MCF 10A (cell line): ENCODE measurements around the gene ZNF462. TPM values are rescaled to one million over a fixed set of nuclear protein-coding genes. Genes with fewer than 3 reads are reported as not detected.

ENCODE experiments used
- BruUV-seq: library from RNA; stranded (reverse); fragments of 400-500 nt; replicated peaks from 2 replicates; lab custom pipeline; 2021; lab: Mats Ljungman, UMichigan
- CTCF ChIA-PET: fragments of 300-600 bp; sonication (Branson Sonifier 250); formaldehyde crosslinking; extraction: SDS; loops from one replicate; lab custom pipeline; 2021; ENCODE audit warnings: antibody characterized with exemption, inconsistent platforms; lab: Yijun Ruan, JAX
- POLR2A ChIA-PET: fragments of 300-600, 350-650 bp; sonication (Branson Sonifier 250); formaldehyde crosslinking; extraction: SDS; loops from one replicate; lab custom pipeline; 2020; ENCODE audit warnings: antibody characterized with exemption, inconsistent platforms; lab: Yijun Ruan, JAX
- DNase-seq: peaks from one replicate; pipeline ENCODE4 v3.0.0-alpha.2; 2018; ENCODE audit not compliant: unreplicated experiment
- H3K27ac Mint-ChIP-seq: one replicate; pipeline ENCODE4 v1.8.0; 2022; ENCODE audit warnings: mild to moderate bottlenecking, low read depth, mixed read lengths; ENCODE audit not compliant: unreplicated experiment
- H3K27me3 Mint-ChIP-seq: one replicate; pipeline ENCODE4 v1.8.0; 2022; ENCODE audit warnings: mixed read lengths; ENCODE audit not compliant: insufficient read depth, unreplicated experiment
- H3K36me3 Mint-ChIP-seq: one replicate; pipeline ENCODE4 v1.8.0; 2022; ENCODE audit warnings: mild to moderate bottlenecking, moderate library complexity, mixed read lengths; ENCODE audit not compliant: insufficient read depth, unreplicated experiment
- H3K4me1 Mint-ChIP-seq: one replicate; pipeline ENCODE4 v1.8.0; 2022; ENCODE audit warnings: mixed read lengths; ENCODE audit not compliant: insufficient read depth, unreplicated experiment
- H3K4me3 Mint-ChIP-seq: one replicate; pipeline ENCODE4 v1.8.0; 2022; ENCODE audit warnings: mild to moderate bottlenecking, moderate library complexity, mixed read lengths; ENCODE audit not compliant: unreplicated experiment
- H3K9me3 Mint-ChIP-seq: one replicate; pipeline ENCODE4 v1.8.0; 2022; ENCODE audit warnings: mixed read lengths; ENCODE audit not compliant: unreplicated experiment
- intact Hi-C: fragments of 100-400 bp; cut with micrococcal nuclease; formaldehyde crosslinking; loops from 2 replicates; pipeline ENCODE4 v1.14.1; 2022
- total RNA-seq: library from RNA; stranded (reverse); gene quantifications from 2 replicates; pipeline ENCODE4 v1.2.3, GENCODE V29; 2022
- TF ChIP-seq, protein P1 (sequence below): fragments of 200-600 bp; IDR thresholded peaks from one replicate; pipeline ENCODE4 v1.8.0; 2022; ENCODE audit warnings: antibody characterized with exemption, mild to moderate bottlenecking; ENCODE audit not compliant: unreplicated experiment

Gene ZNF462
- total RNA-seq, 1 experiment from 2014 or later = 47.2 TPM

DNA sequence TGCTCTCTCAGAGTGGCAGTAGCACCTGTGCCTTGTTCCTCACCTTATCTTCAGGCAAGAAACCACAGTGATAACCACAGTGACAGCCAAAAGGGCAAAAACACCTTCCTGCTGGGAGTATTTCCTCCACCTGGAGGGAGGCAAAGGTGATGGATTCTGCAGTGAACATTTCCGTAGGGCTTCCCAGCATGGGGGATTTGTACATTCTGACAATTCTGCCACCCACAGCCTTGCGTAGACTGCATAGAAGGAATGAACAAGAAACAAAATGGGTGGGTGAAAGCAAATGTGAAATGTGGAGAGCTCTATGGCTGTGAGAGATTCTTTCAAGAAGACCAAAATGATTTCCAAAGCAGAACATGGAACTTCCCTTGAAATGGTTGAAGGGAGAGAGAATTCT lies 111.4 kb downstream of the ZNF462 start:
- no peak for DNase-seq
- CTCF ChIA-PET = no interaction called here
- Mint-ChIP-seq H3K4me3 (no peak overlapping the region), H3K4me1 (no peaks in the 10 kb centered on the region), H3K27ac (no peak overlapping the region), H3K36me3 (peaks cover 72% of the 10 kb centered on the region), H3K9me3 (no peaks in the 10 kb centered on the region), H3K27me3 (no peaks in the 10 kb centered on the region)
- BruUV-seq = no TSS peak
- POLR2A ChIA-PET = no interaction called here
- TF ChIP-seq, protein P1, sequence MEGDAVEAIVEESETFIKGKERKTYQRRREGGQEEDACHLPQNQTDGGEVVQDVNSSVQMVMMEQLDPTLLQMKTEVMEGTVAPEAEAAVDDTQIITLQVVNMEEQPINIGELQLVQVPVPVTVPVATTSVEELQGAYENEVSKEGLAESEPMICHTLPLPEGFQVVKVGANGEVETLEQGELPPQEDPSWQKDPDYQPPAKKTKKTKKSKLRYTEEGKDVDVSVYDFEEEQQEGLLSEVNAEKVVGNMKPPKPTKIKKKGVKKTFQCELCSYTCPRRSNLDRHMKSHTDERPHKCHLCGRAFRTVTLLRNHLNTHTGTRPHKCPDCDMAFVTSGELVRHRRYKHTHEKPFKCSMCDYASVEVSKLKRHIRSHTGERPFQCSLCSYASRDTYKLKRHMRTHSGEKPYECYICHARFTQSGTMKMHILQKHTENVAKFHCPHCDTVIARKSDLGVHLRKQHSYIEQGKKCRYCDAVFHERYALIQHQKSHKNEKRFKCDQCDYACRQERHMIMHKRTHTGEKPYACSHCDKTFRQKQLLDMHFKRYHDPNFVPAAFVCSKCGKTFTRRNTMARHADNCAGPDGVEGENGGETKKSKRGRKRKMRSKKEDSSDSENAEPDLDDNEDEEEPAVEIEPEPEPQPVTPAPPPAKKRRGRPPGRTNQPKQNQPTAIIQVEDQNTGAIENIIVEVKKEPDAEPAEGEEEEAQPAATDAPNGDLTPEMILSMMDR = no peak
- intact Hi-C loops = no loop called here

- DNase-seq = no peak
These were observed 113.8 kb downstream of the ZNF462 start for GRCh38 chr9:106976772-106977171.

GRCh38 chr9:106980551-106981101 lies 117.7 kb downstream of the ZNF462 start:
- BruUV-seq = no TSS peak
- POLR2A ChIA-PET = interaction anchor here (1.1 kb wide), 1 partner anchor 14 kb away, joined by 3 read pairs; no protein-coding TSS in a partner anchor
- no peak overlapping the region for H3K27ac Mint-ChIP-seq
- peaks cover 67% of the 10 kb centered on the region for H3K36me3 Mint-ChIP-seq
- TF ChIP-seq, protein P1 = no peak
- H3K27me3 Mint-ChIP-seq = no peaks in the 10 kb centered on the region
- CTCF ChIA-PET = interaction anchor here (0.6 to 0.7 kb wide), 3 partner anchors 20 to 316 kb away, joined by 3 read pairs; no protein-coding TSS in a partner anchor
- intact Hi-C loops = no loop called here
- H3K9me3 Mint-ChIP-seq = no peaks in the 10 kb centered on the region
- H3K4me3 Mint-ChIP-seq = no peak overlapping the region
- no peak for DNase-seq
- H3K4me1 Mint-ChIP-seq = no peaks in the 10 kb centered on the region

More at GRCh38 chr9:106976772-106977171, 113.8 kb downstream of the ZNF462 start:
- Mint-ChIP-seq H3K36me3 (peaks cover 79% of the 10 kb centered on the region), H3K27ac (no peak overlapping the region), H3K9me3 (no peaks in the 10 kb centered on the region), H3K4me1 (no peaks in the 10 kb centered on the region), H3K27me3 (no peaks in the 10 kb centered on the region), H3K4me3 (no peak overlapping the region)
- intact Hi-C loops = no loop called here
- TF ChIP-seq, protein P1 = no peak
- BruUV-seq = no TSS peak
- ChIA-PET POLR2A (no interaction called here), CTCF (interaction anchor here (0.6 kb wide), 1 partner anchor 337 kb away, joined by 3 read pairs; no protein-coding TSS in a partner anchor)

- ChIA-PET POLR2A (interaction anchor here (0.9 kb wide), 1 partner anchor 34 kb away, joined by 3 read pairs; no protein-coding TSS in a partner anchor), CTCF (interaction anchor here (0.6 to 0.7 kb wide), 3 partner anchors 19 to 317 kb away, joined by 3 to 4 read pairs (median 3); no protein-coding TSS in a partner anchor)
- TF ChIP-seq, protein P1 = no peak
- no peak for DNase-seq
- Mint-ChIP-seq H3K27me3 (no peaks in the 10 kb centered on the region), H3K27ac (no peak overlapping the region), H3K9me3 (no peaks in the 10 kb centered on the region), H3K4me3 (no peak overlapping the region), H3K36me3 (peaks cover 75% of the 10 kb centered on the region), H3K4me1 (no peaks in the 10 kb centered on the region)
- no TSS peak for BruUV-seq
- intact Hi-C loops = no loop called here
These were observed 118.7 kb downstream of the ZNF462 start for GRCh38 chr9:106981396-106982287.
